Naive B cell (primary cell): Measurements from ENCODE around the gene MYMK. TPM values are rescaled to one million over a fixed set of nuclear protein-coding genes. Genes with fewer than 3 reads are reported as not detected.

Experiments
- ATAC-seq, 2 donors: fragments of 150-1000 bp; cut with Tn5 transposase; 2 replicates each; pipeline ENCODE4 v1.10.0; 2021; ENCODE audit warnings: low read depth in 2 of 2, mild to moderate bottlenecking in 2 of 2, moderate library complexity in 2 of 2
- DNase-seq: peaks from one replicate; pipeline ENCODE4 v3.0.0; 2022
- H3K27ac Mint-ChIP-seq, 6 donors: one replicate each; pipeline ENCODE4 v1.8.0; 2020 to 2022; ENCODE audit warnings: mild to moderate bottlenecking in 6 of 6, mixed read lengths in 6 of 6, moderate library complexity in 5 of 6, inconsistent platforms in 2 of 6
- H3K27me3 Mint-ChIP-seq, 3 donors: one replicate each; pipeline ENCODE4 v1.8.0; 2021 to 2022; ENCODE audit warnings: mixed read lengths in 3 of 3, mild to moderate bottlenecking in 1 of 3
- H3K36me3 Mint-ChIP-seq, 2 donors: one replicate each; pipeline ENCODE4 v1.8.0; 2020 to 2022; ENCODE audit warnings: mixed read lengths in 2 of 2, inconsistent platforms in 1 of 2, mild to moderate bottlenecking in 1 of 2
- H3K4me1 Mint-ChIP-seq, 3 donors: one replicate each; pipeline ENCODE4 v1.8.0; 2020 to 2022; ENCODE audit warnings: mixed read lengths in 3 of 3, inconsistent platforms in 1 of 3, mild to moderate bottlenecking in 1 of 3, moderate library complexity in 1 of 3
- H3K4me3 Mint-ChIP-seq, 8 donors: one replicate each; pipeline ENCODE4 v1.8.0; 2020 to 2022; ENCODE audit warnings: mild to moderate bottlenecking in 8 of 8, mixed read lengths in 8 of 8, moderate library complexity in 8 of 8, inconsistent platforms in 2 of 8
- H3K9me3 Mint-ChIP-seq, 7 donors: one replicate each; pipeline ENCODE4 v1.8.0; 2020 to 2022; ENCODE audit warnings: mixed read lengths in 7 of 7, mild to moderate bottlenecking in 5 of 7, inconsistent platforms in 2 of 7, moderate library complexity in 1 of 7
- polyA plus RNA-seq, 6 donors: library from polyadenylated mRNA; unstranded; fragments of 300-500 nt; fragmentation: Illumina TruSeq; gene quantifications; one replicate each; pipeline ENCODE4 v1.2.3, GENCODE V29; 2021; ENCODE audit warnings: low read depth in 6 of 6

The MYMK gene, protein sequence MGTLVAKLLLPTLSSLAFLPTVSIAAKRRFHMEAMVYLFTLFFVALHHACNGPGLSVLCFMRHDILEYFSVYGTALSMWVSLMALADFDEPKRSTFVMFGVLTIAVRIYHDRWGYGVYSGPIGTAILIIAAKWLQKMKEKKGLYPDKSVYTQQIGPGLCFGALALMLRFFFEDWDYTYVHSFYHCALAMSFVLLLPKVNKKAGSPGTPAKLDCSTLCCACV
- not detected for polyA plus RNA-seq

DNA sequence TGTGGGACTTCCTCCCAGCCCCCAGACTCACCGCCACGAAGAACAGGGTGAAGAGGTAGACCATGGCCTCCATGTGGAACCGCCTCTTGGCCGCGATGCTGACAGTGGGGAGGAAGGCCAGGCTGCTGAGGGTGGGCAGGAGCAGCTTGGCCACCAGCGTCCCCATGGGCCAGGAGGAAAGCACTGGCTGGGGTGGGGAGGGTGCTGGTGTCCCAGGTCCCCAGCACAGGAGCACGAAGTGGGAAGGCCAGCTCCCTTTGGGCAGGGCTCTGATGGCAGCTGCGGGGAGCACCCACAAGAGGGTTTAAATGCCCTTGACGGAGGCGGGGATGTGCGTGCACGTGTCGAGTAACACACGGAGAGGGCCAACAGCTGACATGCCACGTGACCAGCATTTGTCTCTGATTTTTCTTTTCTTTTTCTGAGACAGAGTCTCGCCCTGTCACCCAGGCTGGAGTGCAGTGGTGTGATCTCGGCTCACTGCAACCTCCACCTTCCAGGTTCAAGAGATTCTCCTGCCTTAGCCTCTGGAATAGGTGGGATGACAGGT is at the start of gene MYMK:
Gene MYMK, minus strand, starts transcription at position 281 of the 550 bp plus-strand sequence. Its CDS starts 115 bp downstream, at position 166.
- no peaks in the 10 kb centered on the region for H3K4me1 Mint-ChIP-seq
- H3K4me3 Mint-ChIP-seq, result peak within 1 kb of the TSS in 2 of 8 donors; percentile 47 to 69
- no peaks in the 10 kb centered on the region for H3K36me3 Mint-ChIP-seq
- no peak for DNase-seq
- peaks cover 5 to 53% (median 41%) of the 10 kb centered on the region in 3 donors for H3K27me3 Mint-ChIP-seq
- no peaks in the 10 kb centered on the region for H3K9me3 Mint-ChIP-seq
- H3K27ac Mint-ChIP-seq, result peak within 1 kb of the TSS in 2 of 6 donors; percentile 64 to 67
- no peak for ATAC-seq

- H3K27me3 Mint-ChIP-seq, result peaks cover 24 to 63% (median 56%) of the 10 kb centered on the region in 3 donors
- ATAC-seq (no peak), DNase-seq (no peak)
- peaks cover 20 to 32% (median 23%) of the 10 kb centered on the region in 3 donors for H3K4me1 Mint-ChIP-seq
- no peaks in the 10 kb centered on the region for H3K9me3 Mint-ChIP-seq
- peak overlapping the region in 1 of 8 donors; percentile 52 for H3K4me3 Mint-ChIP-seq
- no peaks in the 10 kb centered on the region for H3K36me3 Mint-ChIP-seq
- no peak overlapping the region for H3K27ac Mint-ChIP-seq
Observed at GRCh38 chr9:133573791-133574515, 49.2 kb upstream of the MYMK start.

- no peak overlapping the region for H3K4me3 Mint-ChIP-seq
- no peak for DNase-seq
- H3K27me3 Mint-ChIP-seq, result peaks cover 20 to 62% (median 55%) of the 10 kb centered on the region in 3 donors
- ATAC-seq, result no peak
- H3K9me3 Mint-ChIP-seq, result no peaks in the 10 kb centered on the region
- H3K27ac Mint-ChIP-seq, result no peak overlapping the region
- H3K4me1 Mint-ChIP-seq, result peaks cover 13 to 23% (median 18%) of the 10 kb centered on the region in 3 donors
- H3K36me3 Mint-ChIP-seq, result no peaks in the 10 kb centered on the region
Observed at GRCh38 chr9:133572821-133573361, 48.1 kb upstream of the MYMK start.

GRCh38 chr9:133571896-133572595 is 47.3 kb upstream of the MYMK start:
- no peak for ATAC-seq
- Mint-ChIP-seq H3K9me3 (no peaks in the 10 kb centered on the region), H3K4me1 (peaks cover 9 to 17% (median 15%) of the 10 kb centered on the region in 3 donors), H3K36me3 (no peaks in the 10 kb centered on the region), H3K27me3 (peaks cover 19 to 59% (median 52%) of the 10 kb centered on the region in 3 donors), H3K27ac (no peak overlapping the region), H3K4me3 (no peak overlapping the region)
- DNase-seq, result no peak

DNA sequence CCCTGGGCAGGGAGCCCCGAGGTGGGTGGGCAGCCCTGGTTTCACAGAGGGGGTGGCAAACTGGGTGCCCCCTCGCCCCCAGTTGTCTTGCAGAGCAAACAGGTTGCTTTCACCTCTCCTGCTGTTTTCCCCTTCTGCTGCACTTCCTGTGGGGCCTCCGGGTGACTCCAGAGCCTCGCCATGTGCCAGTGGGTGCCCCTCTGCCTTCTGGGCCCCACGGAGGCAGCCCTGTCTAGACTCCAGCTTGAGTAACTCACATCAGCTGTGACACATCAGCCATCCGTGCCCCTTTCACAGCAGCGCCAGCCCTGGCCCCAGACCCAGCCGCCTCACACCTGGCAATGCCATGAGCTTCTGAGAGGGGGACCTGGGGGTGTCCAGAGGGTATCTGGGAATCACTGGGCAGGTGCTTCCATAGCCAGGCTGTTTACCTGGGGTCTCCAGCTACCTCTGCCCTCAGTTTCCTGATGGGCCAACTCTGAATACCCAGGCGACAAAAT is 46.7 kb upstream of the MYMK start:
- Mint-ChIP-seq H3K4me3 (no peak overlapping the region), H3K4me1 (peaks cover 3 to 11% (median 9%) of the 10 kb centered on the region in 3 donors), H3K36me3 (no peaks in the 10 kb centered on the region), H3K27ac (no peak overlapping the region), H3K27me3 (peaks cover 13 to 53% (median 46%) of the 10 kb centered on the region in 3 donors), H3K9me3 (no peaks in the 10 kb centered on the region)
- no peak for ATAC-seq
- DNase-seq, result no peak

DNA sequence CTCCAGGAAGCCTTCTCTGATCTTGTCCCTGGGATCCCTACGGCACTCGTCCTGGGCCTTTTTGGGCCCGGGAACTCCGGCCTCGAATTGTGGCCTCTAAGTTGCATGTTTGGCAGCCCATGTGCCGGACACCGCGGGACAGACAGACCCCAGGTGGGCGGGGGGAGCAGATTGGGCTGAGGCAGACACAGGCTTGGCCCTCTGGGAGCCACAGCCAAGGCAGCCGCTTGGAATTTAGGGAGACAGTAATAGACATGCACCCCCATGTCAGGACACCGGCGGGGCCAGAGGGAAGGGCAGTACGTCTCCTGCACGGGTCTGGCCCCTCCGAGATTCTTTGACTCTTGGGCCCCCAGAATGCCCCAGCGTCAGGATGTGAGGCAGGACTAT is 45.9 kb upstream of the MYMK start:
- peaks cover 6 to 45% (median 38%) of the 10 kb centered on the region in 3 donors for H3K27me3 Mint-ChIP-seq
- DNase-seq (no peak), ATAC-seq (no peak)
- H3K36me3 Mint-ChIP-seq, result no peaks in the 10 kb centered on the region
- H3K4me1 Mint-ChIP-seq, result peaks cover 0 to 8% (median 4%) of the 10 kb centered on the region in 3 donors
- H3K27ac Mint-ChIP-seq, result peak overlapping the region in 1 of 6 donors; percentile 30
- no peak overlapping the region for H3K4me3 Mint-ChIP-seq
- no peaks in the 10 kb centered on the region for H3K9me3 Mint-ChIP-seq

DNA sequence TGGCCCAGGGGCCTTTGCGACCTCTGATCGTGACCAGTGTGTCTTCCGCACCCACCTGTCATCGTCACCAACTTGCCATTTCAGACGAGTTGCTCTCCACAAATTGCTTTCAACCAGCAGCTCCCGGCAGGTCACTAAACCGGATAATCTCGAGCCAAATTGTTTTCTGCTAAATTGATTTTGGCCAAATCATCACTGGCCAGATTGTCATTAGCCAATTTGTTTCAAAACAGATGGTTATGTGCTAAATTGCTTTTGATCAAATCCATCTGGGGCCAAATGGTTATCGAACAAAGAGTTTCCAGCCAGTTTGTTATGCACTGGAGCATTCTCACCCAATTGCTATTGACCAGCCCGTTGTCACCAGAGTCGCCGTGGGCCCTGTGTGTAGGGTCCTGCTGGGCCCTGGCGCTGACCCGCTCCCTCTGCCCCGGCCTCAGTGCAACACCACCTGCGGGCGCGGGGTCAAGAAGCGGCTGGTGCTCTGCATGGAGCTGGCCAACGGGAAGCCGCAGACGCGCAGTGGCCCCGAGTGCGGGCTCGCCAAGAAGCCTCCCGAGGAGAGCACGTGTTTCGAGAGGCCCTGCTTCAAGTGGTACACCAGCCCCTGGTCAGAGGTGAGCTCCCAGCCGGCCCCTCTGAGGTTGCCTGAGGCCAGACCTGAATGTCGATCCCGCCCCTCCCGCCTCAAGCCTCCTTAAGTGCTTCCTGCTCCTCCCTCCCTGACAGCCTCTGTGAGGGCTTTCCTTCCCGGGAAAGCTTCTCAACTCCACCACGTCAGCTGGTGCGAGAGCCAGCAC is 45.3 kb upstream of the MYMK start:
- Mint-ChIP-seq H3K27ac (no peak overlapping the region), H3K4me1 (peaks cover 0 to 4% (median 0%) of the 10 kb centered on the region in 3 donors), H3K4me3 (no peak overlapping the region), H3K9me3 (no peaks in the 10 kb centered on the region), H3K36me3 (no peaks in the 10 kb centered on the region), H3K27me3 (peaks cover 4 to 40% (median 33%) of the 10 kb centered on the region in 3 donors)
- DNase-seq, result no peak
- ATAC-seq, result no peak

GRCh38 chr9:133569121-133569785 is 44.5 kb upstream of the MYMK start:
- Mint-ChIP-seq H3K27me3 (peaks cover 4 to 35% (median 28%) of the 10 kb centered on the region in 3 donors), H3K4me1 (peaks cover 0 to 4% (median 0%) of the 10 kb centered on the region in 3 donors), H3K27ac (peak overlapping the region in 1 of 6 donors; percentile 89), H3K4me3 (no peak overlapping the region), H3K36me3 (no peaks in the 10 kb centered on the region), H3K9me3 (no peaks in the 10 kb centered on the region)
- ATAC-seq (no peak), DNase-seq (no peak)

DNA sequence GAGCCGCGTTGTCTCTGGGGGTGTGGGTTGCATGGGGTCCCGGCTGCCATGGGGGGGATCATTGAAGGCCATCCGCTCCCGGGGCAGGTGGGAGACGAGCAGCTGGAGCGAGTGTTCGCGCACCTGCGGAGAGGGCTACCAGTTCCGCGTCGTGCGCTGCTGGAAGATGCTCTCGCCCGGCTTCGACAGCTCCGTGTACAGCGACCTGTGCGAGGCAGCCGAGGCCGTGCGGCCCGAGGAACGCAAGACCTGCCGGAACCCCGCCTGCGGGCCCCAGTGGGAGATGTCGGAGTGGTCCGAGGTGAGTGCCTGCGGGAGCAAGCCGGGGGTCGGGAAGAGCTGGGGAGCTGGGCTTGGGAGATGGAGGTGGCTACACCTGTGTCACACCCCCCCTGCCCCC is 43.4 kb upstream of the MYMK start:
- H3K27me3 Mint-ChIP-seq, result peaks cover 4 to 27% (median 19%) of the 10 kb centered on the region in 3 donors
- ATAC-seq (no peak), DNase-seq (no peak)
- no peaks in the 10 kb centered on the region for H3K9me3 Mint-ChIP-seq
- H3K4me1 Mint-ChIP-seq, result peaks cover 0 to 8% (median 5%) of the 10 kb centered on the region in 3 donors
- H3K4me3 Mint-ChIP-seq, result no peak overlapping the region
- no peak overlapping the region for H3K27ac Mint-ChIP-seq
- H3K36me3 Mint-ChIP-seq, result no peaks in the 10 kb centered on the region

- Mint-ChIP-seq H3K4me3 (no peak overlapping the region), H3K4me1 (peaks cover 0 to 8% (median 7%) of the 10 kb centered on the region in 3 donors), H3K9me3 (no peaks in the 10 kb centered on the region), H3K27me3 (peaks cover 4 to 21% (median 19%) of the 10 kb centered on the region in 3 donors), H3K27ac (no peak overlapping the region), H3K36me3 (no peaks in the 10 kb centered on the region)
- no peak for DNase-seq
- ATAC-seq, result no peak
Observed at GRCh38 chr9:133566817-133567216, 42.1 kb upstream of the MYMK start.

GRCh38 chr9:133566382-133566781 is 41.6 kb upstream of the MYMK start:
- Mint-ChIP-seq H3K4me1 (peaks cover 0 to 8% (median 7%) of the 10 kb centered on the region in 3 donors), H3K27me3 (peaks cover 4 to 25% (median 19%) of the 10 kb centered on the region in 3 donors), H3K27ac (no peak overlapping the region), H3K36me3 (no peaks in the 10 kb centered on the region), H3K4me3 (no peak overlapping the region), H3K9me3 (no peaks in the 10 kb centered on the region)
- no peak for DNase-seq
- ATAC-seq, result no peak
